Muscle layer of duodenum (tissue), 2 donors: Measurements from ENCODE around the gene ILF2.
"Not testable (repeated sequence)": the region's sequence is repeated elsewhere in the genome, so short reads cannot be mapped to it uniquely, and the experiment has no call there.

Experiments used
- H3K27ac ChIP-seq: one replicate; pipeline ENCODE4 v1.7.0; 2013; ENCODE audit warnings: mild to moderate bottlenecking, low read length
- H3K27me3 ChIP-seq: one replicate; pipeline ENCODE4 v1.7.0; 2013; ENCODE audit warnings: low read depth, mild to moderate bottlenecking, control low read depth, low read length
- H3K36me3 ChIP-seq, 2 donors: one replicate each; pipeline ENCODE4 v1.7.0; 2013; ENCODE audit warnings: low read length in 2 of 2, control low read depth in 1 of 2, mild to moderate bottlenecking in 1 of 2; ENCODE audit not compliant: insufficient read depth in 2 of 2, control insufficient read depth in 1 of 2
- H3K4me1 ChIP-seq, 2 donors: one replicate each; pipeline ENCODE4 v1.7.0; 2013; ENCODE audit warnings: low read length in 2 of 2, mild to moderate bottlenecking in 2 of 2, control low read depth in 1 of 2, moderate library complexity in 1 of 2; ENCODE audit not compliant: insufficient read depth in 2 of 2, control insufficient read depth in 1 of 2
- H3K4me3 ChIP-seq, 2 donors: one replicate each; pipeline ENCODE4 v1.7.0; 2013; ENCODE audit warnings: low read length in 2 of 2, low read depth in 1 of 2, mild to moderate bottlenecking in 1 of 2
- H3K9me3 ChIP-seq, 2 donors: one replicate each; pipeline ENCODE4 v1.7.0; 2013; ENCODE audit warnings: low read length in 2 of 2, control low read depth in 1 of 2, mild to moderate bottlenecking in 1 of 2; ENCODE audit not compliant: control insufficient read depth in 1 of 2
- donor health status: healthy.

Gene ILF2

DNA sequence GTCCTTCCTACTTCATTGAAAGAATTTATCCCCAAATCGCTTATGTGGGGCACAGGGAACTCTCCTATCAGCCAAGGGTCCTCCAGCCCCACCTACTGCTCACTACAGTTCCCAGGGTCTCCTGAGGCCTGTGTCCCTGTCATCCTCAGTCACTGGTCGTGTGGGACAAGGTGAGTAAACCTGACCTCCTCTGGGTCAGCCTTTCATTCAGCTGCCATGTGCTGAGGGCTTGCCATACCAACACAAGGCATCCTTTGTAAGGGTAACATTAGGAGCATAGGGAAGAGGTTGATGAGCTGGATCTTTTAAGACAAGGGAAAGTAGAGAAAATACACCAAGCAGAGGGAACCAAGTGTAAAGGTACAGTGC, 23.5 kb downstream of the ILF2 start:
- Histone ChIP-seq H3K36me3 (peaks cover 39 to 47% of the 10 kb centered on the region in 2 donors), H3K4me1 (peaks cover 0 to 4% of the 10 kb centered on the region in 2 donors), H3K27ac (no peak overlapping the region), H3K27me3 (no peaks in the 10 kb centered on the region), H3K9me3 (no peaks in the 10 kb centered on the region), H3K4me3 (no peak overlapping the region)

DNA sequence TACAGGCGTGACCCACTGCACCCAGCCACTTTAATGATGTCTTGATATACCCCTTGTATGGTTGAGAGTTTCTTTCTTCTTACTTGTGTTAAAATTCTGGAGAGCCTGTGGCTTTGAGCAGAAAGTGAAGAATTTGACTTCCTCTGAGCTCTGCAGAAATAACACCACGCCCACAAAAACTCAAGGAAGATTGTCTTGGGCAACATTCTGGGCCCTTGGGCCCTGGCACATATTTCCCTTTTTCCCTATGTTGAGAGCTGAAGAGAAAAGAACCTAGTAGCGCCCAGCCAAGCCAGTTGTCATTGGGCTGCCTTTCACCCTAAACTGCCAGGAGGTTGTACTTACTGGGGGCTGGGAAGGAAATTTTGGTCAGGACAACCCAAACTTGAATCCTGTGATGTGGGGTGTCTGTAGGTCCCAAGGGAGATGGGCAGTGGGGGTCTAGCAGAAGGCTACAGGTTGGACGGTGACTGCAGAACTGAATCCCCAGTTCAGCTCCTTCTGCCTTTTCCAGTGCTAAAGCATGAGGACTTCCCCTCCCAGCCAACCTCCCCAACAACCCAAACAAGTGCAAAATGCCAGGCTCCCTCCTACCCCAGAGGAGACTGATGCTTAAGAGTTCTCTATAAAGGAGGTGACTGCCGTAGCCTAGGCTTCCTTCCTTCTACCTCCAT, 24.0 kb downstream of the ILF2 start:
- Histone ChIP-seq H3K4me1 (peaks cover 0 to 4% of the 10 kb centered on the region in 2 donors), H3K36me3 (peaks cover 44 to 52% of the 10 kb centered on the region in 2 donors), H3K9me3 (no peaks in the 10 kb centered on the region), H3K27me3 (no peaks in the 10 kb centered on the region), H3K4me3 (no peak overlapping the region), H3K27ac (no peak overlapping the region)

DNA sequence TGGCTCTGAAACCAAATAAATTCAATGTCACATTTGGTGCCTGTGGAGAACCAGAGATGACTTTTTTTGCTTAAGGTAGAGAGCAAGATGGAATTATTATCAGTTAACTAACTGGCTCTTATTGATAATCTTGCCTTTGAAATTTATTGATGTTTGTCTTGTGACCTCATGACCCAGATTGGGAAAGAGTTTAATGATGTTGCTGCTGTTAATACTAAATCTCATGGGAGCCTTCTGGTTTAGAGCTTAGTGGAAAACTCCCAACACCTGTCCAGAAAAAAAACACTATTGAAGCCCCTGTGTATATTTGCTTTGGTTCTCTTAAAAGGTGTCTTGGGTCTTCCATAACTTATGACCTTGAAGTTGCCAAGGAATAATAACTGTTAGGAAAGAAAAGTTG, 27.0 kb downstream of the ILF2 start:
- Histone ChIP-seq H3K27me3 (no peaks in the 10 kb centered on the region), H3K27ac (no peak overlapping the region), H3K9me3 (no peaks in the 10 kb centered on the region), H3K4me1 (peaks cover 4% of the 10 kb centered on the region in 2 donors), H3K4me3 (no peak overlapping the region), H3K36me3 (peaks cover 65 to 79% of the 10 kb centered on the region in 2 donors)

DNA sequence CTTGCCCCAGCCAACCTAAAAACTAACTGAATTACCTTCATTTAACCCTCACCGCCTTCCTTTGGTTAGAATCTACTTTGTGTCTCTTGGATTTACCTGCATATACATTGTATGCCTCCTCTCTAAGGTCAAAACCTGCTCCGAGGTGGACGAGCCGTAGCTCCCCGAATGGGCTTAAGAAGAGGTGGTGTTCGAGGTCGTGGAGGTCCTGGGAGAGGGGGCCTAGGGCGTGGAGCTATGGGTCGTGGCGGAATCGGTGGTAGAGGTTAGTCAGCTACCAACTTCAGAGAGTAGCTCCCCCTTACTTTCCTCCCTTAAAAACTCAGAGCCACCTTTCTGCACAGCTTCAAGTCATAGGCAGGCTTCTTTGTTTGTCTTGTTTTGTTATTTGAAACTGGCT, 27.7 kb downstream of the ILF2 start:
- peaks cover 4 to 5% of the 10 kb centered on the region in 2 donors for H3K4me1 ChIP-seq
- peaks cover 71 to 86% of the 10 kb centered on the region in 2 donors for H3K36me3 ChIP-seq
- no peaks in the 10 kb centered on the region for H3K27me3 ChIP-seq
- H3K27ac ChIP-seq: no peak overlapping the region
- no peaks in the 10 kb centered on the region for H3K9me3 ChIP-seq
- no peak overlapping the region for H3K4me3 ChIP-seq

DNA sequence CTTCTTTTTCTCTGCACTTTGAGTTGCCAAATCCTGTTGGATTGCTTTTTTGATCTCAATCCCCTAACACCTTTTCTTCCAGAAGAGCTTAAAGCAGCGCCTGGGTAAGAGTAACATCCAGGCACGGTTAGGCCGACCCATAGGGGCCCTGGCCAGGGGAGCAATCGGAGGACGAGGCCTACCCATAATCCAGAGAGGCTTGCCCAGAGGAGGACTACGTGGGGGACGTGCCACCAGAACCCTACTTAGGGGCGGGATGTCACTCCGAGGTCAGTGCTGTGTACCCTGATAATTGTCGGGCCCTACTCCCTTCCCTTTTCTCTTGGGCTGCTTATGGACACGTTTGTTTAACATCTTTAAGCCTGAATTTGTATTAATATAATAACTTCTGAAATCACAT, 28.6 kb downstream of the ILF2 start:
- H3K9me3 ChIP-seq: no peaks in the 10 kb centered on the region
- no peak overlapping the region for H3K27ac ChIP-seq
- peaks cover 77 to 95% of the 10 kb centered on the region in 2 donors for H3K36me3 ChIP-seq
- no peaks in the 10 kb centered on the region for H3K27me3 ChIP-seq
- peaks cover 4 to 15% of the 10 kb centered on the region in 2 donors for H3K4me1 ChIP-seq
- H3K4me3 ChIP-seq: no peak overlapping the region

DNA sequence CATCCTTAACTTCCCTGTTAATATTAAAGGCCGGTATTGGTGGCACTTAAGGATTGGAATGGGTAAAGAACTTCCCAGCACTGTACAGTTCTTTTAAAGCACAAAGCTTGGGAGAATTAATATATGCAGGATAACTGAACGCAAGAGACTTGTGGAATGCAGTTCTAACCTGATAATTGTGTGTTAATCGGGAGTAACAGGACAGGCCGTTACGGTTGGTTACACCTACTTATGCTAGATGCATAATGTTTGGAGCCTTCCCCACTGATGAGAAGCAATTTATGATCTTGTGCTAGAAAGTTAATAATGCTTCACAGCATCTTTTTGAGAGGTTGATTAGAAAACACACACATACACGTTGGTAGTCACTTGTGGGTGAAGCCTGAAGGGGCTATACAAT, 29.9 kb downstream of the ILF2 start:
- H3K27ac ChIP-seq: no peak overlapping the region
- no peaks in the 10 kb centered on the region for H3K9me3 ChIP-seq
- peaks cover 79 to 92% of the 10 kb centered on the region in 2 donors for H3K36me3 ChIP-seq
- peaks cover 4 to 25% of the 10 kb centered on the region in 2 donors for H3K4me1 ChIP-seq
- no peak overlapping the region for H3K4me3 ChIP-seq
- H3K27me3 ChIP-seq: no peaks in the 10 kb centered on the region

DNA sequence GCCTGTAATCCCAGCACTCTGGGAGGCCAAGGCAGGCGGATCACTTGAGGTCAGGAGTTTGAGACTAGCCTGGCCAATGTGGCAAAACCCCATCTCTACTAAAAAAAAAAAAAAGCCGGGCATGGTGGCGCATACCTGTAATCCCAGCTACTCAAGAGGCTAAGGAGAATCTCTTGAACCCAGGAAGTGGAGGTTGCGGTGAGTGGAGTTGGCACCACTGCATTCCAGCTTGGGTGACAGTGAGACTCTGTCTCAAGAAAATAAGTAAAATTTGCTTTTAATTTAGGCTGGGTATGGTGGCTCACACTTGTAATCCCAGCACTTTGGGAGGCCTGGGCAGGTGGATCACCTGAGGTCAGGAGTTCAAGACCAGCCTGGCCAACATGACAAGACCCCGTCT, 30.6 kb downstream of the ILF2 start:
- Histone ChIP-seq H3K36me3 (peaks cover 73 to 86% of the 10 kb centered on the region in 2 donors), H3K4me1 (peaks cover 4 to 31% of the 10 kb centered on the region in 2 donors)
- not testable (repeated sequence) for H3K4me3 ChIP-seq, H3K27ac ChIP-seq, H3K9me3 ChIP-seq, H3K27me3 ChIP-seq

DNA sequence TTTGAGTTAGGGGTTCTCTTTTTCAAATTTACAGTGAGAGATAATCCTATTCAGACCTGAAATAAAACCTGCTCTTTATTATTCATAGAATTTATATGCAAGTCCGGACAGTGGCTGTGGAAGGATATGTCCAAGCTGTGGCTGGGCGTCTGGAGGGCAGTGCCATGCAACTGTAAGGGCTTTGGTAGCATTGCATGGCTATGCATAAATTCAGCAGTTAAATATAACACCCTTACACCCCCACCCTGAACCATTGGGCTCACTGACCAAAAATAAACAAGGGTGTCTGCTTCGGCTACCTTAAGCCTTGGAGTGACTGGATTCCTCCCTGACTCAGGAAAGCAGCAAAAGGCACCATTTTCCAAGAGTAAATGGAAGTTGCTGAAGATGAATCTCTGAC, 31.5 kb downstream of the ILF2 start:
- Histone ChIP-seq H3K4me1 (peaks cover 4 to 32% of the 10 kb centered on the region in 2 donors), H3K9me3 (no peaks in the 10 kb centered on the region), H3K27ac (no peak overlapping the region), H3K4me3 (no peak overlapping the region), H3K36me3 (peaks cover 69 to 76% of the 10 kb centered on the region in 2 donors), H3K27me3 (no peaks in the 10 kb centered on the region)

DNA sequence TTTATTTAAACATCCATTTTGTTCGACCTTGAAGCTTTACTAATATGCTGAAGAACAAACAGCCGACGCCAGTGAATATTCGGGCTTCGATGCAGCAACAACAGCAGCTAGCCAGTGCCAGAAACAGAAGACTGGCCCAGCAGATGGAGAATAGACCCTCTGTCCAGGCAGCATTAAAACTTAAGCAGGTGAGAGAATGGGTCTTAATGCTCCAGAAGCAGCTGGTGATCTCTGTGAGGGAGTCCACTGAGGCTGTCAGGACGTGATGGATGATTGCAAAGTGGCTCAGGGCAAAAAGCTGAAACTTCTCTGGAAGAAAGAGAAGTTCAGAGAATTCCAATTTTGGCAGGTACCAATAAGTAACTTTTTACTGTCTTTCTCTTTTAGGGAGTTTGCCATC, 32.5 kb downstream of the ILF2 start:
- Histone ChIP-seq H3K4me3 (no peak overlapping the region), H3K27ac (no peak overlapping the region), H3K27me3 (no peaks in the 10 kb centered on the region), H3K36me3 (peaks cover 59 to 70% of the 10 kb centered on the region in 2 donors), H3K9me3 (no peaks in the 10 kb centered on the region), H3K4me1 (peaks cover 0 to 34% of the 10 kb centered on the region in 2 donors)

DNA sequence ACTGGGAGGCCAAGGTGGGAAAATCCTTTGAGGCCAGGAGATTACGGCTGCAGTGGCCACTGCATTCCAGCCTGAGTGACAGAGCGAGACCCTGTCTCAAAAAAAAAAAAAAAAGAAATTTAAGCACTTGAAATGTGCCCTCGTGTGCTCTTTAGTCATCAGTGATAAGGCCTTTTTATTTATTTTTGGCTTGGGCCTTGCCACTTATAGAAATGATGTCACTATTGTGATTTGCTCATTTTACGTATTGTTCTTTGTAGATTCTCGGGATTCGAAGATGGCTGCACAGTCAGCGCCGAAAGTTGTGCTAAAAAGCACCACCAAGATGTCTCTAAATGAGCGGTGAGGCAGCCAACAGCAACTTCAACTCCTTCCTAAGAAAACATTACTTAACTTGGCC, 34.5 kb downstream of the ILF2 start:
- Histone ChIP-seq H3K4me3 (no peak overlapping the region), H3K36me3 (peaks cover 39 to 53% of the 10 kb centered on the region in 2 donors), H3K27me3 (no peaks in the 10 kb centered on the region), H3K4me1 (peaks cover 0 to 37% of the 10 kb centered on the region in 2 donors), H3K9me3 (no peaks in the 10 kb centered on the region), H3K27ac (no peak overlapping the region)

DNA sequence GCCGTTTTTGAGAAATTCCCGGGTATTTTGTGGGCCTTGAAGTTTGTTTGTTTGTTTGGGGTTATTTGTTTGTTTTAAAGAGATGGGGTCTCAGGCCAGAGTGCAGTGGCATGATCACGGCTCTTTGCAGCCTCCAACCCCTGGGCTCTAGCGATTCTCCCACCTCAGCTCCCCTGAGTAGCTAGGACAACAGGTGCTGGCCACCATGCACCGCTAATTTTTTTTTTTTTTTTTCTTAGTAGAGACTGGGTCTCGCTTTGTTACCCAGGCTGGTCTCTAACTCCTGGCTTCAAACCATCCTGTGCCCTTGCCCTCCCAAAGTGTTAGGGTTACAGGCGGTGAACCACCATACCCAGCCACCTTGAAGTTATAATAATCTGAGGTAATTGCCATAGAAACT, 34.9 kb downstream of the ILF2 start:
- Histone ChIP-seq H3K36me3 (peaks cover 36 to 49% of the 10 kb centered on the region in 2 donors), H3K4me1 (peaks cover 3 to 37% of the 10 kb centered on the region in 2 donors), H3K9me3 (no peaks in the 10 kb centered on the region), H3K27me3 (no peaks in the 10 kb centered on the region), H3K27ac (no peak overlapping the region), H3K4me3 (peak overlapping the region in 1 of 2 donors; percentile 82)
